ENCODE results near the gene GLIPR1.
"Not testable (repeated sequence)": the region's sequence is repeated elsewhere in the genome, so short reads cannot be mapped to it uniquely, and the experiment has no call there.

Gene GLIPR1

GRCh38 chr12:75446857-75447256 lies 33.7 kb upstream of the GLIPR1 start:
- no peaks in the 10 kb centered on the region for H3K4me1 ChIP-seq (ENCODE audit: control insufficient read depth, low read depth, low read length)
- H3K9me3 ChIP-seq (ENCODE audit: control insufficient read depth, low read depth, low read length) = no peaks in the 10 kb centered on the region
- no peaks in the 10 kb centered on the region for H3K27me3 ChIP-seq (ENCODE audit: control insufficient read depth, insufficient read depth, low read length)
- H3K27ac ChIP-seq (ENCODE audit: low read length) = no peak overlapping the region
- no peaks in the 10 kb centered on the region for H3K36me3 ChIP-seq (ENCODE audit: control insufficient read depth, low read depth, low read length)
- H3K9ac ChIP-seq (ENCODE audit: low read length) = no peak overlapping the region
- no peak overlapping the region for H3K4me3 ChIP-seq (ENCODE audit: low read length)

GRCh38 chr12:75447691-75448393 lies 32.7 kb upstream of the GLIPR1 start:
- Histone ChIP-seq H3K36me3 (ENCODE audit: control insufficient read depth, low read depth, low read length) (no peaks in the 10 kb centered on the region), H3K9me3 (ENCODE audit: control insufficient read depth, low read depth, low read length) (no peaks in the 10 kb centered on the region), H3K27me3 (ENCODE audit: control insufficient read depth, insufficient read depth, low read length) (no peaks in the 10 kb centered on the region), H3K9ac (ENCODE audit: low read length) (no peak overlapping the region), H3K4me1 (ENCODE audit: control insufficient read depth, low read depth, low read length) (no peaks in the 10 kb centered on the region), H3K27ac (ENCODE audit: low read length) (no peak overlapping the region), H3K4me3 (ENCODE audit: low read length) (no peak overlapping the region)

- Histone ChIP-seq H3K27ac (ENCODE audit: low read length) (no peak overlapping the region), H3K9ac (ENCODE audit: low read length) (no peak overlapping the region), H3K27me3 (ENCODE audit: control insufficient read depth, insufficient read depth, low read length) (no peaks in the 10 kb centered on the region), H3K36me3 (ENCODE audit: control insufficient read depth, low read depth, low read length) (no peaks in the 10 kb centered on the region), H3K4me1 (ENCODE audit: control insufficient read depth, low read depth, low read length) (no peaks in the 10 kb centered on the region), H3K9me3 (ENCODE audit: control insufficient read depth, low read depth, low read length) (peaks cover 8% of the 10 kb centered on the region), H3K4me3 (ENCODE audit: low read length) (no peak overlapping the region)
These were observed 27.8 kb upstream of the GLIPR1 start for GRCh38 chr12:75452675-75453330.

GRCh38 chr12:75455839-75456238 lies 24.7 kb upstream of the GLIPR1 start:
- peaks cover 11% of the 10 kb centered on the region for H3K9me3 ChIP-seq (ENCODE audit: control insufficient read depth, low read depth, low read length)
- no peaks in the 10 kb centered on the region for H3K4me1 ChIP-seq (ENCODE audit: control insufficient read depth, low read depth, low read length)
- H3K36me3 ChIP-seq (ENCODE audit: control insufficient read depth, low read depth, low read length) = no peaks in the 10 kb centered on the region
- H3K4me3 ChIP-seq (ENCODE audit: low read length) = no peak overlapping the region
- no peaks in the 10 kb centered on the region for H3K27me3 ChIP-seq (ENCODE audit: control insufficient read depth, insufficient read depth, low read length)
- no peak overlapping the region for H3K9ac ChIP-seq (ENCODE audit: low read length)
- no peak overlapping the region for H3K27ac ChIP-seq (ENCODE audit: low read length)

- H3K36me3 ChIP-seq (ENCODE audit: control insufficient read depth, low read depth, low read length) = no peaks in the 10 kb centered on the region
- H3K4me3 ChIP-seq (ENCODE audit: low read length) = no peak overlapping the region
- no peaks in the 10 kb centered on the region for H3K27me3 ChIP-seq (ENCODE audit: control insufficient read depth, insufficient read depth, low read length)
- H3K4me1 ChIP-seq (ENCODE audit: control insufficient read depth, low read depth, low read length) = no peaks in the 10 kb centered on the region
- H3K9me3 ChIP-seq (ENCODE audit: control insufficient read depth, low read depth, low read length) = peaks cover 11% of the 10 kb centered on the region
- H3K9ac ChIP-seq (ENCODE audit: low read length) = no peak overlapping the region
- H3K27ac ChIP-seq (ENCODE audit: low read length) = no peak overlapping the region
These were observed 23.4 kb upstream of the GLIPR1 start for GRCh38 chr12:75457191-75457590.

GRCh38 chr12:75457866-75458265 lies 22.7 kb upstream of the GLIPR1 start:
- H3K4me3 ChIP-seq (ENCODE audit: low read length); H3K4me1 ChIP-seq (ENCODE audit: control insufficient read depth, low read depth, low read length); H3K27ac ChIP-seq (ENCODE audit: low read length); H3K36me3 ChIP-seq (ENCODE audit: control insufficient read depth, low read depth, low read length); H3K9ac ChIP-seq (ENCODE audit: low read length); H3K27me3 ChIP-seq (ENCODE audit: control insufficient read depth, insufficient read depth, low read length): not testable (repeated sequence)
- peaks cover 11% of the 10 kb centered on the region for H3K9me3 ChIP-seq (ENCODE audit: control insufficient read depth, low read depth, low read length)

- H3K9me3 ChIP-seq (ENCODE audit: control insufficient read depth, low read depth, low read length) = peaks cover 11% of the 10 kb centered on the region
- H3K4me3 ChIP-seq (ENCODE audit: low read length) = no peak overlapping the region
- no peaks in the 10 kb centered on the region for H3K4me1 ChIP-seq (ENCODE audit: control insufficient read depth, low read depth, low read length)
- H3K36me3 ChIP-seq (ENCODE audit: control insufficient read depth, low read depth, low read length) = no peaks in the 10 kb centered on the region
- no peak overlapping the region for H3K9ac ChIP-seq (ENCODE audit: low read length)
- no peak overlapping the region for H3K27ac ChIP-seq (ENCODE audit: low read length)
- H3K27me3 ChIP-seq (ENCODE audit: control insufficient read depth, insufficient read depth, low read length) = no peaks in the 10 kb centered on the region
These were observed 20.8 kb upstream of the GLIPR1 start for GRCh38 chr12:75459755-75460154.

GRCh38 chr12:75460204-75460603 lies 20.4 kb upstream of the GLIPR1 start:
- no peaks in the 10 kb centered on the region for H3K27me3 ChIP-seq (ENCODE audit: control insufficient read depth, insufficient read depth, low read length)
- no peak overlapping the region for H3K4me3 ChIP-seq (ENCODE audit: low read length)
- no peaks in the 10 kb centered on the region for H3K4me1 ChIP-seq (ENCODE audit: control insufficient read depth, low read depth, low read length)
- no peak overlapping the region for H3K27ac ChIP-seq (ENCODE audit: low read length)
- no peaks in the 10 kb centered on the region for H3K36me3 ChIP-seq (ENCODE audit: control insufficient read depth, low read depth, low read length)
- no peak overlapping the region for H3K9ac ChIP-seq (ENCODE audit: low read length)
- H3K9me3 ChIP-seq (ENCODE audit: control insufficient read depth, low read depth, low read length) = peaks cover 11% of the 10 kb centered on the region

GRCh38 chr12:75471902-75472890 lies 8.4 kb upstream of the GLIPR1 start:
- H3K27ac ChIP-seq (ENCODE audit: low read length) = no peak overlapping the region
- no peak overlapping the region for H3K4me3 ChIP-seq (ENCODE audit: low read length)
- no peaks in the 10 kb centered on the region for H3K9me3 ChIP-seq (ENCODE audit: control insufficient read depth, low read depth, low read length)
- no peaks in the 10 kb centered on the region for H3K4me1 ChIP-seq (ENCODE audit: control insufficient read depth, low read depth, low read length)
- no peaks in the 10 kb centered on the region for H3K27me3 ChIP-seq (ENCODE audit: control insufficient read depth, insufficient read depth, low read length)
- H3K36me3 ChIP-seq (ENCODE audit: control insufficient read depth, low read depth, low read length) = no peaks in the 10 kb centered on the region
- no peak overlapping the region for H3K9ac ChIP-seq (ENCODE audit: low read length)

GRCh38 chr12:75474116-75474515 lies 6.4 kb upstream of the GLIPR1 start:
- no peak overlapping the region for H3K27ac ChIP-seq (ENCODE audit: low read length)
- no peak overlapping the region for H3K4me3 ChIP-seq (ENCODE audit: low read length)
- H3K36me3 ChIP-seq (ENCODE audit: control insufficient read depth, low read depth, low read length) = no peaks in the 10 kb centered on the region
- no peaks in the 10 kb centered on the region for H3K27me3 ChIP-seq (ENCODE audit: control insufficient read depth, insufficient read depth, low read length)
- H3K9me3 ChIP-seq (ENCODE audit: control insufficient read depth, low read depth, low read length) = no peaks in the 10 kb centered on the region
- H3K9ac ChIP-seq (ENCODE audit: low read length) = no peak overlapping the region
- no peaks in the 10 kb centered on the region for H3K4me1 ChIP-seq (ENCODE audit: control insufficient read depth, low read depth, low read length)

- H3K4me1 ChIP-seq (ENCODE audit: control insufficient read depth, low read depth, low read length) = no peaks in the 10 kb centered on the region
These were observed 4.5 kb upstream of the GLIPR1 start for GRCh38 chr12:75476071-75476470.

More at GRCh38 chr12:75476071-75476470, 4.5 kb upstream of the GLIPR1 start:
- H3K9ac ChIP-seq (ENCODE audit: low read length) = no peak overlapping the region
- H3K27ac ChIP-seq (ENCODE audit: low read length) = no peak overlapping the region
- H3K9me3 ChIP-seq (ENCODE audit: control insufficient read depth, low read depth, low read length) = no peaks in the 10 kb centered on the region
- no peaks in the 10 kb centered on the region for H3K27me3 ChIP-seq (ENCODE audit: control insufficient read depth, insufficient read depth, low read length)
- H3K4me3 ChIP-seq (ENCODE audit: low read length) = no peak overlapping the region
- H3K36me3 ChIP-seq (ENCODE audit: control insufficient read depth, low read depth, low read length) = no peaks in the 10 kb centered on the region
